ENCODE data around the gene ENPEP. TPM values are rescaled to one million over a fixed set of nuclear protein-coding genes. Genes with fewer than 3 reads are reported as not detected.

Gene ENPEP
- polyA plus RNA-seq, 1 donor (not counting 4 experiments of a cell fraction or from before 2014, with no cell fraction given), result not detected

DNA sequence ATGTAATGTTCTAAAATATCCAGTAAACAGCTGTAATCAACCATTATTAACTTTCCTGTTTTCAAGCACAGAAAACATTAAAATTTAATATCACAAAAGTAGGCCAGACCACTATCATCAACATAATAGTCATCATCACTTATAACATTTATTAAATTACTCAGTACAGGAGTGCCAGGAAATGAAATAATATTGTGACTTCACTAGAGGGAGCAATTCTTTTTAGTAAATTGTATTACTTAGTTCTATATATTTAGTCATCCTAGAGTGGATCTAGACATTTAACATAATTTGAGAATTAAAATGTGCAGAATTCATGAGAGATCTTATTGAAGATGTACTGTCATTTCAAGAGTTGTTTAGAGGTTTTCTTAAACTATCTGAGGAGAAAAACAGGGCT is 113.3 kb downstream of the ENPEP start:
- Histone ChIP-seq H3K9me3 (ENCODE audit: control insufficient read depth, low read depth, low read length) (no peaks in the 10 kb centered on the region), H3K79me2 (ENCODE audit: control insufficient read depth, insufficient read depth, low read length) (no peaks in the 10 kb centered on the region), H3K36me3 (ENCODE audit: control insufficient read depth in 2 of 2, extremely low read depth in 1 of 2, insufficient read depth in 2 of 2, low read length in 2 of 2) (no peaks in the 10 kb centered on the region), H3K9me1 (ENCODE audit: control insufficient read depth, extremely low read depth, insufficient read depth, low read length) (no peaks in the 10 kb centered on the region), H4K20me1 (ENCODE audit: control insufficient read depth, extremely low read depth, insufficient read depth, low read length) (no peaks in the 10 kb centered on the region), H2AFZ (ENCODE audit: control insufficient read depth, low read length) (no peak overlapping the region), H3K27me3 (ENCODE audit: control insufficient read depth, extremely low read depth, insufficient read depth, low read length) (no peaks in the 10 kb centered on the region), H3K27ac (ENCODE audit: control insufficient read depth, insufficient read depth, low read length) (no peak overlapping the region), H3K9ac (ENCODE audit: control insufficient read depth, extremely low read depth, insufficient read depth, low read length) (no peak overlapping the region), H3K4me3 (ENCODE audit: control insufficient read depth in 2 of 3, extremely low read depth in 1 of 3, insufficient read depth in 2 of 3, low read depth in 1 of 3, low read length in 3 of 3) (no peak overlapping the region), H3K4me2 (ENCODE audit: control insufficient read depth, extremely low read depth, insufficient read depth, low read depth, low read length) (no peak overlapping the region), H3K4me1 (ENCODE audit: control insufficient read depth, extremely low read depth, insufficient read depth, low read length) (no peaks in the 10 kb centered on the region)
- dilution Hi-C loops (cut with MboI; ENCODE audit: extremely low pct_ligation_motif_present, low sequenced_read_pairs), result no loop called here
- FAIRE-seq (no peak), DNase-seq (ENCODE audit: low read depth, low spot score) (no peak)
- no peak for TF ChIP-seq EZH2 (IDR thresholded peaks at IDR 0.05; ENCODE audit: low read length)
- TF ChIP-seq, protein P1, sequence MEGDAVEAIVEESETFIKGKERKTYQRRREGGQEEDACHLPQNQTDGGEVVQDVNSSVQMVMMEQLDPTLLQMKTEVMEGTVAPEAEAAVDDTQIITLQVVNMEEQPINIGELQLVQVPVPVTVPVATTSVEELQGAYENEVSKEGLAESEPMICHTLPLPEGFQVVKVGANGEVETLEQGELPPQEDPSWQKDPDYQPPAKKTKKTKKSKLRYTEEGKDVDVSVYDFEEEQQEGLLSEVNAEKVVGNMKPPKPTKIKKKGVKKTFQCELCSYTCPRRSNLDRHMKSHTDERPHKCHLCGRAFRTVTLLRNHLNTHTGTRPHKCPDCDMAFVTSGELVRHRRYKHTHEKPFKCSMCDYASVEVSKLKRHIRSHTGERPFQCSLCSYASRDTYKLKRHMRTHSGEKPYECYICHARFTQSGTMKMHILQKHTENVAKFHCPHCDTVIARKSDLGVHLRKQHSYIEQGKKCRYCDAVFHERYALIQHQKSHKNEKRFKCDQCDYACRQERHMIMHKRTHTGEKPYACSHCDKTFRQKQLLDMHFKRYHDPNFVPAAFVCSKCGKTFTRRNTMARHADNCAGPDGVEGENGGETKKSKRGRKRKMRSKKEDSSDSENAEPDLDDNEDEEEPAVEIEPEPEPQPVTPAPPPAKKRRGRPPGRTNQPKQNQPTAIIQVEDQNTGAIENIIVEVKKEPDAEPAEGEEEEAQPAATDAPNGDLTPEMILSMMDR (optimal IDR thresholded peaks at IDR 0.05 in 1 of 3, IDR thresholded peaks at IDR 0.05 in 1 of 3, conservative IDR thresholded peaks at IDR 0.05 in 1 of 3; ENCODE audit: extremely low read depth in 1 of 3, insufficient read depth in 2 of 3, low read length in 3 of 3), result no peak

DNA sequence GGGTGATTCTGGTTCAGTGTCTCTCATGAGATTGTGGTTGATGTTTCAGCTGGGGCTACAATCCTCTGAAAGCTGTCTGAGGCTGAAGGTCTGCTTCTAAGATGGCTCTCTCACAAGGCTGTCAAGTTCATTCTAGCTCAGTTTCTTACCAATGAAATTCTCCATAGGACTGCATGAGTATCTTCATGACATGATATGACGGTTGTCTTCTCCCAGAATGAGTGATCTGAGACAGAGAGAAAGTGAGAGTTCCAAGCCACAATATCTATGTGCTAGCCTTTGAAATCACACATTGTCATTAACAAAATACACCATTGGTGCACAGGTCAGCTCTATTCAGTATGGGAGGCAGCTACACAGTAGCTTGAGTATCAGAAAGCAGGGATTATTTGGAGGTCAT is 119.6 kb downstream of the ENPEP start:
- no peaks in the 10 kb centered on the region for H3K36me3 ChIP-seq (ENCODE audit: control insufficient read depth in 2 of 2, extremely low read depth in 1 of 2, insufficient read depth in 2 of 2, low read length in 2 of 2)
- H3K4me3 ChIP-seq (ENCODE audit: control insufficient read depth in 2 of 3, extremely low read depth in 1 of 3, insufficient read depth in 2 of 3, low read depth in 1 of 3, low read length in 3 of 3), result no peak overlapping the region
- TF ChIP-seq, protein P1 (optimal IDR thresholded peaks at IDR 0.05 in 1 of 3, IDR thresholded peaks at IDR 0.05 in 1 of 3, conservative IDR thresholded peaks at IDR 0.05 in 1 of 3; ENCODE audit: extremely low read depth in 1 of 3, insufficient read depth in 2 of 3, low read length in 3 of 3), result no peak
- no peak for TF ChIP-seq EZH2 (IDR thresholded peaks at IDR 0.05; ENCODE audit: low read length)
- H3K9ac ChIP-seq (ENCODE audit: control insufficient read depth, extremely low read depth, insufficient read depth, low read length), result no peak overlapping the region
- no peaks in the 10 kb centered on the region for H3K4me1 ChIP-seq (ENCODE audit: control insufficient read depth, extremely low read depth, insufficient read depth, low read length)
- no peak overlapping the region for H2AFZ ChIP-seq (ENCODE audit: control insufficient read depth, low read length)
- DNase-seq (ENCODE audit: low read depth, low spot score) (no peak), FAIRE-seq (no peak)
- dilution Hi-C loops (cut with MboI; ENCODE audit: extremely low pct_ligation_motif_present, low sequenced_read_pairs), result no loop called here
- H4K20me1 ChIP-seq (ENCODE audit: control insufficient read depth, extremely low read depth, insufficient read depth, low read length), result no peaks in the 10 kb centered on the region
- H3K9me3 ChIP-seq (ENCODE audit: control insufficient read depth, low read depth, low read length), result no peaks in the 10 kb centered on the region
- H3K27ac ChIP-seq (ENCODE audit: control insufficient read depth, insufficient read depth, low read length), result no peak overlapping the region
- H3K4me2 ChIP-seq (ENCODE audit: control insufficient read depth, extremely low read depth, insufficient read depth, low read depth, low read length), result no peak overlapping the region
- H3K27me3 ChIP-seq (ENCODE audit: control insufficient read depth, extremely low read depth, insufficient read depth, low read length), result no peaks in the 10 kb centered on the region
- H3K9me1 ChIP-seq (ENCODE audit: control insufficient read depth, extremely low read depth, insufficient read depth, low read length), result no peaks in the 10 kb centered on the region
- no peaks in the 10 kb centered on the region for H3K79me2 ChIP-seq (ENCODE audit: control insufficient read depth, insufficient read depth, low read length)
